Measurements from ENCODE around the gene NR4A1. TPM values are rescaled to one million over a fixed set of nuclear protein-coding genes. Genes with fewer than 3 reads are reported as not detected.

NR4A1 gene
- total and polyA plus RNA-seq, 2 of the 13 experiments (the other 11 are each of a cell fraction or from before 2014, with no cell fraction given): 5.7 to 15.2 TPM

- TF ChIP-seq, protein P1, sequence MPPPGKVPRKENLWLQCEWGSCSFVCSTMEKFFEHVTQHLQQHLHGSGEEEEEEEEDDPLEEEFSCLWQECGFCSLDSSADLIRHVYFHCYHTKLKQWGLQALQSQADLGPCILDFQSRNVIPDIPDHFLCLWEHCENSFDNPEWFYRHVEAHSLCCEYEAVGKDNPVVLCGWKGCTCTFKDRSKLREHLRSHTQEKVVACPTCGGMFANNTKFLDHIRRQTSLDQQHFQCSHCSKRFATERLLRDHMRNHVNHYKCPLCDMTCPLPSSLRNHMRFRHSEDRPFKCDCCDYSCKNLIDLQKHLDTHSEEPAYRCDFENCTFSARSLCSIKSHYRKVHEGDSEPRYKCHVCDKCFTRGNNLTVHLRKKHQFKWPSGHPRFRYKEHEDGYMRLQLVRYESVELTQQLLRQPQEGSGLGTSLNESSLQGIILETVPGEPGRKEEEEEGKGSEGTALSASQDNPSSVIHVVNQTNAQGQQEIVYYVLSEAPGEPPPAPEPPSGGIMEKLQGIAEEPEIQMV (CRISPR knock-in tag; IDR thresholded peaks at IDR 0.05; ENCODE audit: low read depth): no peak
- TF ChIP-seq CTCF (CRISPR knock-in tag; IDR thresholded peaks at IDR 0.05) (0 out of 2 replicates have a peak, but pooled peaks have one; percentile 4), NFE2L1 (CRISPR knock-in tag; IDR thresholded peaks at IDR 0.05; ENCODE audit: borderline replicate concordance) (no peak), ARID2 (CRISPR knock-in tag; IDR thresholded peaks at IDR 0.05; ENCODE audit: borderline replicate concordance) (no peak), ZSCAN30 (CRISPR knock-in tag; IDR thresholded peaks at IDR 0.05) (no peak), SP4 (CRISPR knock-in tag; IDR thresholded peaks at IDR 0.05) (peak; percentile 40; the same call in 1 of the 2 replicates), ZNF207 (IDR thresholded peaks at IDR 0.05; ENCODE audit: borderline replicate concordance) (no peak), ZNF782 (CRISPR knock-in tag; IDR thresholded peaks at IDR 0.05; ENCODE audit: borderline replicate concordance) (no peak), ZNF24 (IDR thresholded peaks at IDR 0.05) (no peak), ZNF543 (CRISPR knock-in tag; IDR thresholded peaks at IDR 0.05) (peak; percentile 64; the same call in 1 of the 2 replicates), ZNF569 (CRISPR knock-in tag; IDR thresholded peaks at IDR 0.05; ENCODE audit: borderline replicate concordance) (no peak), PTBP1 (IDR thresholded peaks at IDR 0.05; ENCODE audit: low read depth, low read length, poor library complexity, severe bottlenecking) (peak; percentile 17), ONECUT2 (CRISPR knock-in tag; IDR thresholded peaks at IDR 0.05) (0 out of 2 replicates have a peak, but pooled peaks have one; percentile 15), ISL2 (CRISPR knock-in tag; IDR thresholded peaks at IDR 0.05) (peak; percentile 65; the same call in 1 of the 2 replicates), PAWR (CRISPR knock-in tag; IDR thresholded peaks at IDR 0.05; ENCODE audit: borderline replicate concordance) (no peak), ZMYM3 (CRISPR knock-in tag; IDR thresholded peaks at IDR 0.05) (no peak), ZNF33B (CRISPR knock-in tag; IDR thresholded peaks at IDR 0.05) (no peak)
- TF ChIP-seq, protein P2, sequence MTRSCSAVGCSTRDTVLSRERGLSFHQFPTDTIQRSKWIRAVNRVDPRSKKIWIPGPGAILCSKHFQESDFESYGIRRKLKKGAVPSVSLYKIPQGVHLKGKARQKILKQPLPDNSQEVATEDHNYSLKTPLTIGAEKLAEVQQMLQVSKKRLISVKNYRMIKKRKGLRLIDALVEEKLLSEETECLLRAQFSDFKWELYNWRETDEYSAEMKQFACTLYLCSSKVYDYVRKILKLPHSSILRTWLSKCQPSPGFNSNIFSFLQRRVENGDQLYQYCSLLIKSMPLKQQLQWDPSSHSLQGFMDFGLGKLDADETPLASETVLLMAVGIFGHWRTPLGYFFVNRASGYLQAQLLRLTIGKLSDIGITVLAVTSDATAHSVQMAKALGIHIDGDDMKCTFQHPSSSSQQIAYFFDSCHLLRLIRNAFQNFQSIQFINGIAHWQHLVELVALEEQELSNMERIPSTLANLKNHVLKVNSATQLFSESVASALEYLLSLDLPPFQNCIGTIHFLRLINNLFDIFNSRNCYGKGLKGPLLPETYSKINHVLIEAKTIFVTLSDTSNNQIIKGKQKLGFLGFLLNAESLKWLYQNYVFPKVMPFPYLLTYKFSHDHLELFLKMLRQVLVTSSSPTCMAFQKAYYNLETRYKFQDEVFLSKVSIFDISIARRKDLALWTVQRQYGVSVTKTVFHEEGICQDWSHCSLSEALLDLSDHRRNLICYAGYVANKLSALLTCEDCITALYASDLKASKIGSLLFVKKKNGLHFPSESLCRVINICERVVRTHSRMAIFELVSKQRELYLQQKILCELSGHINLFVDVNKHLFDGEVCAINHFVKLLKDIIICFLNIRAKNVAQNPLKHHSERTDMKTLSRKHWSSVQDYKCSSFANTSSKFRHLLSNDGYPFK (CRISPR knock-in tag; IDR thresholded peaks at IDR 0.05; ENCODE audit: borderline replicate concordance): 0 out of 2 replicates have a peak, but pooled peaks have one; percentile 42
- TF ChIP-seq, protein P3, sequence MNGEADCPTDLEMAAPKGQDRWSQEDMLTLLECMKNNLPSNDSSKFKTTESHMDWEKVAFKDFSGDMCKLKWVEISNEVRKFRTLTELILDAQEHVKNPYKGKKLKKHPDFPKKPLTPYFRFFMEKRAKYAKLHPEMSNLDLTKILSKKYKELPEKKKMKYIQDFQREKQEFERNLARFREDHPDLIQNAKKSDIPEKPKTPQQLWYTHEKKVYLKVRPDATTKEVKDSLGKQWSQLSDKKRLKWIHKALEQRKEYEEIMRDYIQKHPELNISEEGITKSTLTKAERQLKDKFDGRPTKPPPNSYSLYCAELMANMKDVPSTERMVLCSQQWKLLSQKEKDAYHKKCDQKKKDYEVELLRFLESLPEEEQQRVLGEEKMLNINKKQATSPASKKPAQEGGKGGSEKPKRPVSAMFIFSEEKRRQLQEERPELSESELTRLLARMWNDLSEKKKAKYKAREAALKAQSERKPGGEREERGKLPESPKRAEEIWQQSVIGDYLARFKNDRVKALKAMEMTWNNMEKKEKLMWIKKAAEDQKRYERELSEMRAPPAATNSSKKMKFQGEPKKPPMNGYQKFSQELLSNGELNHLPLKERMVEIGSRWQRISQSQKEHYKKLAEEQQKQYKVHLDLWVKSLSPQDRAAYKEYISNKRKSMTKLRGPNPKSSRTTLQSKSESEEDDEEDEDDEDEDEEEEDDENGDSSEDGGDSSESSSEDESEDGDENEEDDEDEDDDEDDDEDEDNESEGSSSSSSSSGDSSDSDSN (CRISPR knock-in tag; IDR thresholded peaks at IDR 0.05): peak; percentile 75; the same call in 1 of the 2 replicates
Observed at GRCh38 chr12:52032804-52033445, 18.3 kb upstream of the NR4A1 start (continued).

All from HepG2 (cell line).